GM12878 (cell line): ENCODE measurements around the gene UTS2R. TPM values are rescaled to one million over a fixed set of nuclear protein-coding genes. Genes with fewer than 3 reads are reported as not detected.

Source experiments
- ATAC-seq: fragments of 200-7000 bp; cut with Tn5 transposase; 3 replicates; pipeline ENCODE4 v1.9.1; 2020; ENCODE audit warnings: mild to moderate bottlenecking, moderate library complexity
- BruUV-seq: library from RNA; stranded (reverse); fragments of 400-500 nt; replicated peaks from 2 replicates; lab custom pipeline; 2021; lab: Mats Ljungman, UMichigan
- CTCF ChIA-PET: fragments of 300-600 bp; sonication (Branson Sonifier 250); formaldehyde crosslinking; extraction: SDS; loops from one replicate; lab custom pipeline; 2021; ENCODE audit warnings: inconsistent platforms; lab: Yijun Ruan, JAX
- POLR2A ChIA-PET: fragments of 350-600 bp; formaldehyde crosslinking; extraction: SDS; loops from one replicate; lab custom pipeline; 2021; ENCODE audit warnings: inconsistent platforms; lab: Charles Lee
- RAD21 ChIA-PET: fragments of 300-600 bp; sonication (Branson Sonifier 250); formaldehyde crosslinking; loops from one replicate; lab custom pipeline; 2023; ENCODE audit warnings: antibody characterized with exemption; ENCODE audit not compliant: unreplicated experiment; lab: Charles Lee
- SMC1A ChIA-PET: fragments of 300-600 bp; sonication (Branson Sonifier 250); formaldehyde crosslinking; loops from one replicate; lab custom pipeline; 2023; ENCODE audit not compliant: unreplicated experiment, uncharacterized antibody; lab: Charles Lee
- DNase-seq: peaks from one replicate; pipeline ENCODE4 v3.0.0-alpha.2; 2011; ENCODE audit warnings: low read depth, low spot score
- FAIRE-seq: peaks from 3 replicates; lab custom pipeline; 2011; peaks lifted over from hg19 to GRCh38; lab: Jason Lieb, UNC
- H2AFZ ChIP-seq: 2 replicates; pipeline ENCODE4 v1.6.0; 2011; ENCODE audit warnings: low read depth, low read length, control low read depth; ENCODE audit not compliant: control insufficient read depth
- H3K27ac ChIP-seq: 2 replicates; pipeline ENCODE4 v1.5.1; 2011; ENCODE audit warnings: control low read depth; ENCODE audit not compliant: control insufficient read depth, insufficient read depth
- H3K27me3 ChIP-seq, 2 experiments: replicated peaks in 1 of 2; 2 replicates each; pipeline versions ENCODE4 v1.6.0 to v1.6.1; 2011; ENCODE audit warnings: low read length in 1 of 2; ENCODE audit not compliant: control insufficient read depth in 2 of 2, insufficient read depth in 2 of 2
- H3K36me3 ChIP-seq, 2 experiments: 2 replicates each; pipeline ENCODE4 v1.5.1; 2011; ENCODE audit warnings: low read length in 1 of 2; ENCODE audit not compliant: control insufficient read depth in 2 of 2, insufficient read depth in 2 of 2
- H3K4me1 ChIP-seq: 2 replicates; pipeline ENCODE4 v1.6.1; 2011; ENCODE audit warnings: mild to moderate bottlenecking, low read length, moderate library complexity, mixed read lengths; ENCODE audit not compliant: control insufficient read depth, insufficient read depth
- H3K4me2 ChIP-seq: 2 replicates; pipeline ENCODE4 v1.6.0; 2011; ENCODE audit warnings: control low read depth; ENCODE audit not compliant: control insufficient read depth, insufficient read depth
- H3K4me3 ChIP-seq: fragments of 200-600 bp; sonication (generic); 2 replicates; pipeline ENCODE4 v1.5.1; 2016
- H3K79me2 ChIP-seq: 2 replicates; pipeline ENCODE4 v1.6.0; 2011; ENCODE audit warnings: low read length; ENCODE audit not compliant: control insufficient read depth, insufficient read depth
- H3K9ac ChIP-seq: 2 replicates; pipeline ENCODE4 v1.8.0; 2011; ENCODE audit warnings: low read length, control low read depth, mixed read lengths; ENCODE audit not compliant: control insufficient read depth, insufficient read depth
- H3K9me3 ChIP-seq: replicated peaks from 3 replicates; pipeline ENCODE4 v1.5.1; 2011; ENCODE audit warnings: mild to moderate bottlenecking, low read length; ENCODE audit not compliant: control insufficient read depth, insufficient read depth
- H4K20me1 ChIP-seq: 2 replicates; pipeline ENCODE4 v1.6.0; 2011; ENCODE audit not compliant: control insufficient read depth, insufficient read depth
- CHD4 ChIP-seq: fragments of 200-600 bp; sonication (generic); IDR thresholded peaks from 2 replicates; pipeline ENCODE4 v1.6.1; 2016; ENCODE audit warnings: mild to moderate bottlenecking
- E2F4 ChIP-seq: IDR thresholded peaks from 2 replicates; pipeline ENCODE4 v1.6.1; 2012; ENCODE audit warnings: low read depth, low read length, improper control_type of control experiment
- E4F1 ChIP-seq: fragments of 450-650 bp; IDR thresholded peaks from 2 replicates; pipeline ENCODE4 v1.6.1; 2018; ENCODE audit warnings: borderline replicate concordance, mild to moderate bottlenecking; ENCODE audit not compliant: partially characterized antibody
- EP300 ChIP-seq, 2 experiments: fragments of 150-350 bp in 1 of 2; IDR thresholded peaks; 2 replicates each; pipeline ENCODE4 v1.6.1; 2011 to 2012; ENCODE audit warnings: low read depth in 2 of 2, low read length in 2 of 2, borderline replicate concordance in 1 of 2, improper control_type of control experiment in 1 of 2, inconsistent platforms in 1 of 2; ENCODE audit not compliant: control insufficient read depth in 1 of 2
- GABPA ChIP-seq: IDR thresholded peaks from 2 replicates; pipeline ENCODE4 v1.6.1; 2014; ENCODE audit warnings: antibody characterized with exemption, low read depth, mild to moderate bottlenecking, inconsistent platforms
- HDAC6 ChIP-seq: fragments of 200-600 bp; sonication (generic); IDR thresholded peaks from one replicate; pipeline ENCODE4 v1.8.0; 2017; ENCODE audit warnings: antibody characterized with exemption; ENCODE audit not compliant: unreplicated experiment
- HDGF ChIP-seq: fragments of 450-650 bp; IDR thresholded peaks from 2 replicates; pipeline ENCODE4 v1.6.1; 2016; ENCODE audit warnings: antibody characterized with exemption
- JUNB ChIP-seq: IDR thresholded peaks from 2 replicates; pipeline ENCODE4 v1.6.1; 2016; ENCODE audit warnings: antibody characterized with exemption, mild to moderate bottlenecking
- MEF2B ChIP-seq: fragments of 450-650 bp; IDR thresholded peaks from 2 replicates; pipeline ENCODE4 v1.6.1; 2018; ENCODE audit warnings: mild to moderate bottlenecking, moderate library complexity; ENCODE audit not compliant: partially characterized antibody, poor library complexity, severe bottlenecking
- MTA2 ChIP-seq: fragments of 450-650 bp; IDR thresholded peaks from 2 replicates; pipeline ENCODE4 v1.6.1; 2016; ENCODE audit warnings: low read depth, mild to moderate bottlenecking, moderate library complexity
- NBN ChIP-seq: fragments of 450-650 bp; IDR thresholded peaks from 2 replicates; pipeline ENCODE4 v1.6.1; 2016
- POLR2AphosphoS5 ChIP-seq: IDR thresholded peaks from 2 replicates; pipeline ENCODE4 v1.6.1; 2011; ENCODE audit warnings: mild to moderate bottlenecking, low read length, inconsistent platforms
- RELB ChIP-seq: fragments of 450-650 bp; IDR thresholded peaks from 2 replicates; pipeline ENCODE4 v1.6.1; 2017; ENCODE audit warnings: low read depth, mild to moderate bottlenecking, moderate library complexity
- ZBTB40 ChIP-seq: fragments of 450-650 bp; IDR thresholded peaks from 2 replicates; pipeline ENCODE4 v1.6.1; 2016; ENCODE audit warnings: mild to moderate bottlenecking, moderate library complexity, borderline replicate concordance
- WGBS: methylation state at CpG from one replicate; pipeline ENCODE4 v1.1.6; 2016; ENCODE audit warnings: low lambda C conversion rate; ENCODE audit not compliant: insufficient replicate concordance, insufficient coverage; ENCODE audit errors: missing lambda C conversion rate; 5-methylcytosine and 5-hydroxymethylcytosine counted together
- in situ Hi-C: fragments of 300-500 bp; cut with MboI; formaldehyde crosslinking; loops from 9 replicates; pipeline ENCODE4 v1.14.3; 2018; ENCODE audit warnings: mixed read lengths
- intact Hi-C: fragments of 100-400 bp; cut with micrococcal nuclease; formaldehyde crosslinking; loops from one replicate; pipeline ENCODE4 v1.14.2; 2022; ENCODE audit not compliant: unreplicated experiment
- polyA plus RNA-seq, 11 experiments: library from polyadenylated mRNA; depleted of rRNA in 4 of 11; unstranded in 6 of 11; stranded (reverse) in 5 of 11; fragments of >200 nt; fragmentation: Nextera tagmentation in 4 of 11; fragmentation: Illumina TruSeq in 1 of 11; extraction: Ambion mirVana in 4 of 11; extraction: Trizol in 1 of 11; gene quantifications; 1 replicate in 1 of 11; 2 replicates in 10 of 11; pipeline versions ENCODE4 v1.2.1 to v1.2.3, GENCODE V29; 2011 to 2016; ENCODE audit warnings: inconsistent platforms in 2 of 11, missing spikeins in 2 of 11, low read depth in 1 of 11
- total RNA-seq, 4 experiments: library from RNA; depleted of rRNA in 3 of 4; stranded (reverse); fragments of >200 nt in 3 of 4; fragmentation: Illumina TruSeq in 1 of 4; extraction: Trizol in 1 of 4; gene quantifications; 2 replicates each; pipeline versions ENCODE4 v1.2.1 to v1.2.3, GENCODE V29; 2013 to 2021

The UTS2R gene
- total and polyA plus RNA-seq, 10 of the 15 experiments (the other 5 are each of a cell fraction or from before 2014, with no cell fraction given), result 0.04 to 0.36 (median 0.11) TPM; not detected in 6

- Histone ChIP-seq H3K4me1 (peaks cover 6% of the 10 kb centered on the region; the same call in 1 of the 2 replicates), H4K20me1 (no peaks in the 10 kb centered on the region), H3K4me3 (peak overlapping the region; percentile 19; the same call in 1 of the 2 replicates), H3K27ac (no peak overlapping the region), H3K36me3 (peaks cover 2 to 14% of the 10 kb centered on the region in 2 experiments; a peak in 3 of 4 replicates), H3K79me2 (no peaks in the 10 kb centered on the region), H3K4me2 (peak overlapping the region; percentile 71; the same call in 1 of the 2 replicates), H3K9me3 (no peaks in the 10 kb centered on the region), H3K9ac (no peak overlapping the region), H2AFZ (no peak overlapping the region), H3K27me3 (no peaks in the 10 kb centered on the region)
- intact Hi-C loops, result loop anchor here (5.0 kb wide), 1 partner anchor 34 kb away; no protein-coding TSS in a partner anchor
- WGBS, result 7% methylated on average over 17 of the region's 19 CpGs
- in situ Hi-C loops, result no loop called here
- RAD21 ChIA-PET, result interaction anchor here (0.9 kb wide), 1 partner anchor 50 kb away, joined by 3 read pairs; no protein-coding TSS in a partner anchor
- ATAC-seq (peak; percentile 85), FAIRE-seq (peak; percentile 31), DNase-seq (no peak)
- CTCF ChIA-PET, result interaction anchor here (0.6 to 1.5 kb wide), 3 partner anchors 80 to 149 kb away, joined by 3 read pairs; no protein-coding TSS in a partner anchor
- POLR2A ChIA-PET, result interaction anchor here (1.2 kb wide), 1 partner anchor 18 kb away, joined by 3 read pairs; no protein-coding TSS in a partner anchor
- no TSS peak for BruUV-seq
- SMC1A ChIA-PET, result interaction anchor here (0.9 to 1.4 kb wide), 4 partner anchors 9 to 246 kb away, joined by 3 to 5 read pairs (median 4); no protein-coding TSS in a partner anchor
- TF ChIP-seq JUNB (no peak), MTA2 (peak; percentile 39; the same call in 1 of the 2 replicates), ZBTB40 (peak; percentile 66; the same call in 1 of the 2 replicates), CHD4 (no peak), POLR2AphosphoS5 (no peak), E2F4 (no peak), GABPA (peak; percentile 77), MEF2B (peak; percentile 32), E4F1 (peak; percentile 92), HDAC6 (no peak), NBN (peak; percentile 84), EP300 (IDR thresholded peaks at IDR 0.05; ENCODE audit: borderline replicate concordance in 1 of 2, control insufficient read depth in 1 of 2, low read depth in 2 of 2, low read length in 2 of 2) (0 out of 4 replicates have a peak, but pooled peaks of 1 of the 2 experiments have one; percentile 44), HDGF (peak; percentile 83; the same call in 1 of the 2 replicates), RELB (peak; percentile 75; the same call in 1 of the 2 replicates)
Observed at GRCh38 chr17:82400830-82401229, 29.3 kb downstream of the UTS2R start.
